ENCODE data around the gene CCDC181.
"Not testable (repeated sequence)": the region's sequence is repeated elsewhere in the genome, so short reads cannot be mapped to it uniquely, and the experiment has no call there.

Gene CCDC181

GRCh38 chr1:169460191-169460833, 33.0 kb upstream of the CCDC181 start:
- no peak overlapping the region for H3K9ac ChIP-seq (ENCODE audit: low read depth, low read length)
- H3K9me3 ChIP-seq (ENCODE audit: insufficient read depth, low read depth, low read length): peaks cover 16% of the 10 kb centered on the region
- no peaks in the 10 kb centered on the region for H3K27me3 ChIP-seq (ENCODE audit: insufficient read depth, low read length)
- no peak overlapping the region for H3K27ac ChIP-seq (ENCODE audit: low read depth, low read length)
- H3K36me3 ChIP-seq (ENCODE audit: insufficient read depth, low read length): peaks cover 8% of the 10 kb centered on the region
- peaks cover 5% of the 10 kb centered on the region; the same call in 1 of the 2 replicates for H3K4me1 ChIP-seq (ENCODE audit: insufficient read depth, low read length)
- H3K4me3 ChIP-seq (ENCODE audit: low read length): peak overlapping the region; percentile 28; the same call in 1 of the 2 replicates
- WGBS: 92% methylated on average over 35 of the region's 35 CpGs

- Histone ChIP-seq H3K36me3 (ENCODE audit: insufficient read depth, low read length) (no peaks in the 10 kb centered on the region), H3K9me3 (ENCODE audit: insufficient read depth, low read depth, low read length) (peaks cover 16% of the 10 kb centered on the region), H3K27ac (ENCODE audit: low read depth, low read length) (no peak overlapping the region), H3K9ac (ENCODE audit: low read depth, low read length) (no peak overlapping the region), H3K4me1 (ENCODE audit: insufficient read depth, low read length) (peaks cover 5% of the 10 kb centered on the region; the same call in 1 of the 2 replicates), H3K27me3 (ENCODE audit: insufficient read depth, low read length) (no peaks in the 10 kb centered on the region), H3K4me3 (ENCODE audit: low read length) (no peak overlapping the region)
- no CpG with 5 or more reads among the region's 1 CpG for WGBS
These were observed 30.2 kb upstream of the CCDC181 start for GRCh38 chr1:169457443-169457842.

- no peak overlapping the region for H3K27ac ChIP-seq (ENCODE audit: low read depth, low read length)
- no peaks in the 10 kb centered on the region for H3K27me3 ChIP-seq (ENCODE audit: insufficient read depth, low read length)
- H3K9ac ChIP-seq (ENCODE audit: low read depth, low read length): no peak overlapping the region
- peaks cover 16% of the 10 kb centered on the region for H3K9me3 ChIP-seq (ENCODE audit: insufficient read depth, low read depth, low read length)
- peaks cover 5% of the 10 kb centered on the region; the same call in 1 of the 2 replicates for H3K4me1 ChIP-seq (ENCODE audit: insufficient read depth, low read length)
- WGBS: 100% methylated on average over 1 of the region's 2 CpGs
- H3K36me3 ChIP-seq (ENCODE audit: insufficient read depth, low read length): no peaks in the 10 kb centered on the region
- H3K4me3 ChIP-seq (ENCODE audit: low read length): no peak overlapping the region
These were observed 28.8 kb upstream of the CCDC181 start for GRCh38 chr1:169456029-169456428.

- 86% methylated on average over 1 of the region's 2 CpGs for WGBS
- Histone ChIP-seq H3K27me3 (ENCODE audit: insufficient read depth, low read length) (no peaks in the 10 kb centered on the region), H3K9me3 (ENCODE audit: insufficient read depth, low read depth, low read length) (peaks cover 16% of the 10 kb centered on the region), H3K4me3 (ENCODE audit: low read length) (no peak overlapping the region), H3K27ac (ENCODE audit: low read depth, low read length) (no peak overlapping the region), H3K4me1 (ENCODE audit: insufficient read depth, low read length) (no peaks in the 10 kb centered on the region), H3K9ac (ENCODE audit: low read depth, low read length) (no peak overlapping the region), H3K36me3 (ENCODE audit: insufficient read depth, low read length) (no peaks in the 10 kb centered on the region)
These were observed 25.6 kb upstream of the CCDC181 start for GRCh38 chr1:169452921-169453320.

GRCh38 chr1:169451218-169451824, 24.0 kb upstream of the CCDC181 start:
- Histone ChIP-seq H3K9me3 (ENCODE audit: insufficient read depth, low read depth, low read length) (0 out of 2 replicates have a peak, but pooled peaks cover under 1% of the 10 kb centered on the region), H3K9ac (ENCODE audit: low read depth, low read length) (no peak overlapping the region), H3K27ac (ENCODE audit: low read depth, low read length) (no peak overlapping the region), H3K27me3 (ENCODE audit: insufficient read depth, low read length) (no peaks in the 10 kb centered on the region), H3K4me1 (ENCODE audit: insufficient read depth, low read length) (no peaks in the 10 kb centered on the region), H3K36me3 (ENCODE audit: insufficient read depth, low read length) (no peaks in the 10 kb centered on the region), H3K4me3 (ENCODE audit: low read length) (no peak overlapping the region)
- 93% methylated on average over 1 of the region's 1 CpG for WGBS

- 84% methylated on average over 3 of the region's 3 CpGs for WGBS
- Histone ChIP-seq H3K4me3 (ENCODE audit: low read length) (no peak overlapping the region), H3K27ac (ENCODE audit: low read depth, low read length) (no peak overlapping the region), H3K36me3 (ENCODE audit: insufficient read depth, low read length) (no peaks in the 10 kb centered on the region), H3K4me1 (ENCODE audit: insufficient read depth, low read length) (no peaks in the 10 kb centered on the region), H3K27me3 (ENCODE audit: insufficient read depth, low read length) (no peaks in the 10 kb centered on the region), H3K9ac (ENCODE audit: low read depth, low read length) (no peak overlapping the region), H3K9me3 (ENCODE audit: insufficient read depth, low read depth, low read length) (0 out of 2 replicates have a peak, but pooled peaks cover 4% of the 10 kb centered on the region)
These were observed 16.6 kb upstream of the CCDC181 start for GRCh38 chr1:169443923-169444322.

- H3K36me3 ChIP-seq (ENCODE audit: insufficient read depth, low read length): no peaks in the 10 kb centered on the region; the same call in 1 of the 2 replicates
- 89% methylated on average over 4 of the region's 6 CpGs for WGBS
- H3K27ac ChIP-seq (ENCODE audit: low read depth, low read length): no peak overlapping the region
- H3K4me3 ChIP-seq (ENCODE audit: low read length): peak overlapping the region; percentile 84
- H3K4me1 ChIP-seq (ENCODE audit: insufficient read depth, low read length): peaks cover 3% of the 10 kb centered on the region; the same call in 1 of the 2 replicates
- peaks cover 7% of the 10 kb centered on the region for H3K27me3 ChIP-seq (ENCODE audit: insufficient read depth, low read length)
- no peak overlapping the region for H3K9ac ChIP-seq (ENCODE audit: low read depth, low read length)
- no peaks in the 10 kb centered on the region for H3K9me3 ChIP-seq (ENCODE audit: insufficient read depth, low read depth, low read length)
These were observed 1.0 kb downstream of the CCDC181 start for GRCh38 chr1:169426174-169426705.

GRCh38 chr1:169421309-169421708, 6.0 kb downstream of the CCDC181 start:
- WGBS: 95% methylated on average over 5 of the region's 5 CpGs
- H3K36me3 ChIP-seq (ENCODE audit: insufficient read depth, low read length): peaks cover 4% of the 10 kb centered on the region; the same call in 1 of the 2 replicates

GRCh38 chr1:169414952-169415351, 12.3 kb downstream of the CCDC181 start:
- Histone ChIP-seq H3K4me3 (ENCODE audit: low read length) (no peak overlapping the region), H3K27me3 (ENCODE audit: insufficient read depth, low read length) (no peaks in the 10 kb centered on the region)

More at GRCh38 chr1:169421309-169421708, 6.0 kb downstream of the CCDC181 start:
- Histone ChIP-seq H3K27me3 (ENCODE audit: insufficient read depth, low read length) (no peaks in the 10 kb centered on the region), H3K4me1 (ENCODE audit: insufficient read depth, low read length) (no peaks in the 10 kb centered on the region), H3K4me3 (ENCODE audit: low read length) (no peak overlapping the region), H3K9me3 (ENCODE audit: insufficient read depth, low read depth, low read length) (no peaks in the 10 kb centered on the region), H3K27ac (ENCODE audit: low read depth, low read length) (no peak overlapping the region), H3K9ac (ENCODE audit: low read depth, low read length) (no peak overlapping the region)

GRCh38 chr1:169408340-169408739, 18.9 kb downstream of the CCDC181 start:
- H3K36me3 ChIP-seq (ENCODE audit: insufficient read depth, low read length); H3K4me3 ChIP-seq (ENCODE audit: low read length); H3K9me3 ChIP-seq (ENCODE audit: insufficient read depth, low read depth, low read length); H3K4me1 ChIP-seq (ENCODE audit: insufficient read depth, low read length); H3K27ac ChIP-seq (ENCODE audit: low read depth, low read length); H3K9ac ChIP-seq (ENCODE audit: low read depth, low read length); H3K27me3 ChIP-seq (ENCODE audit: insufficient read depth, low read length): not testable (repeated sequence)
- 89% methylated on average over 5 of the region's 5 CpGs for WGBS

More at GRCh38 chr1:169414952-169415351, 12.3 kb downstream of the CCDC181 start:
- 90% methylated on average over 2 of the region's 2 CpGs for WGBS
- Histone ChIP-seq H3K36me3 (ENCODE audit: insufficient read depth, low read length) (peaks cover 4% of the 10 kb centered on the region; the same call in 1 of the 2 replicates), H3K27ac (ENCODE audit: low read depth, low read length) (no peak overlapping the region), H3K9ac (ENCODE audit: low read depth, low read length) (no peak overlapping the region), H3K9me3 (ENCODE audit: insufficient read depth, low read depth, low read length) (no peaks in the 10 kb centered on the region), H3K4me1 (ENCODE audit: insufficient read depth, low read length) (no peaks in the 10 kb centered on the region)

- H3K27ac ChIP-seq (ENCODE audit: low read depth, low read length); H3K36me3 ChIP-seq (ENCODE audit: insufficient read depth, low read length); H3K27me3 ChIP-seq (ENCODE audit: insufficient read depth, low read length); H3K4me1 ChIP-seq (ENCODE audit: insufficient read depth, low read length); H3K9me3 ChIP-seq (ENCODE audit: insufficient read depth, low read depth, low read length); H3K9ac ChIP-seq (ENCODE audit: low read depth, low read length); H3K4me3 ChIP-seq (ENCODE audit: low read length): not testable (repeated sequence)
- no CpG with 5 or more reads among the region's 1 CpG for WGBS
These were observed 24.7 kb downstream of the CCDC181 start for GRCh38 chr1:169402578-169402977.

Measured in HUES64 (cell line).